ENCODE data around the gene ZNF584.

ZNF584 gene

GRCh38 chr19:58466089-58466759 lies 57.8 kb downstream of the ZNF584 start:
- Mint-ChIP-seq H3K36me3 (ENCODE audit: low read depth) (peaks cover 4% of the 10 kb centered on the region), H3K9me3 (no peaks in the 10 kb centered on the region), H3K4me1 (peaks cover 12% of the 10 kb centered on the region), H3K4me3 (peak overlapping the region; percentile 87 to 89 (median 89)), H3K27me3 (ENCODE audit: low read depth) (peaks cover 3% of the 10 kb centered on the region), H3K27ac (peak overlapping the region in 2 of 3 experiments; percentile 35 to 51)
- no peak for TF ChIP-seq CTCF (IDR thresholded peaks at IDR 0.05; ENCODE audit: unreplicated experiment in 3 of 3)

- Mint-ChIP-seq H3K27ac (peak within 1 kb of the TSS in 2 of 3 experiments; percentile 35 to 51), H3K4me3 (peak within 1 kb of the TSS; percentile 87 to 89 (median 89)), H3K4me1 (peaks cover 12% of the 10 kb centered on the region), H3K36me3 (ENCODE audit: low read depth) (peaks cover 4% of the 10 kb centered on the region), H3K9me3 (no peaks in the 10 kb centered on the region), H3K27me3 (ENCODE audit: low read depth) (peaks cover 3% of the 10 kb centered on the region)
- TF ChIP-seq CTCF (IDR thresholded peaks at IDR 0.05; ENCODE audit: unreplicated experiment in 3 of 3), result no peak
Observed at GRCh38 chr19:58466760-58467589, 58.5 kb downstream of the ZNF584 start, which contains the start of gene ZNF324. ZNF324 (plus strand) TSS chr19:58467080; CDS start chr19:58469186, 2,106 bp downstream.

Measured in nephron (organoid).